ENCODE data around the gene TRIO.

GRCh38 chr5:14495301-14495700, 352.2 kb downstream of the TRIO start:
- TF ChIP-seq CTCF (IDR thresholded peaks at IDR 0.05; ENCODE audit: insufficient read depth, low read length, poor library complexity, severe bottlenecking) = no peak
- no peak for TF ChIP-seq EZH2phosphoT487 (conservative IDR thresholded peaks at IDR 0.05; ENCODE audit: low read length)
